HCT116 (cell line): ENCODE results near the gene PDP2. TPM values are rescaled to one million over a fixed set of nuclear protein-coding genes. Genes with fewer than 3 reads are reported as not detected.

Experiments used
- ATAC-seq: fragments of 200-7000 bp; cut with Tn5 transposase; 2 replicates; pipeline ENCODE4 v1.9.1; 2020; ENCODE audit warnings: mild to moderate bottlenecking, moderate library complexity
- BruUV-seq: library from RNA; stranded (reverse); fragments of 400-500 nt; replicated peaks from 2 replicates; lab custom pipeline; 2021; lab: Mats Ljungman, UMichigan
- CTCF ChIA-PET: fragments of 300-600 bp; sonication (Branson Sonifier 250); formaldehyde crosslinking; loops from one replicate; lab custom pipeline; 2021; ENCODE audit warnings: antibody characterized with exemption; lab: Charles Lee
- POLR2A ChIA-PET: fragments of 300-600, 350-600 bp; sonication (Branson Sonifier 250); formaldehyde crosslinking; loops from one replicate; lab custom pipeline; 2021; ENCODE audit warnings: antibody characterized with exemption; lab: Charles Lee
- RAD21 ChIA-PET, 2 experiments: fragments of 300-600 bp; sonication (Branson Sonifier 250); formaldehyde crosslinking; loops; one replicate each; lab custom pipeline; 2023; ENCODE audit warnings: low total read pairs in 2 of 2; ENCODE audit not compliant: uncharacterized antibody in 2 of 2, unreplicated experiment in 2 of 2, low non-redundant PET in 1 of 2; lab: Charles Lee
- DNase-seq: peaks from one replicate; pipeline ENCODE4 v3.0.0-alpha.2; 2010; ENCODE audit warnings: low read depth, low spot score
- H2AFZ ChIP-seq: fragments of 200-600 bp; shearing (Covaris generic), sonication (generic); 2 replicates; pipeline ENCODE4 v1.6.1; 2017; ENCODE audit warnings: low read depth, mixed run types, mixed read lengths, antibody characterized with exemption, low read length; ENCODE audit not compliant: poor library complexity, severe bottlenecking
- H3K27ac ChIP-seq: 2 replicates; pipeline ENCODE4 v1.5.1; 2012; ENCODE audit warnings: low read depth, low read length
- H3K27me3 ChIP-seq: fragments of 200-600 bp; sonication (generic); 2 replicates; pipeline ENCODE4 v1.6.1; 2016; ENCODE audit warnings: mixed run types, low read length, mixed read lengths; ENCODE audit not compliant: insufficient read depth
- H3K36me3 ChIP-seq, 2 experiments: fragments of 200-500 bp in 1 of 2; fragments of 200-600 bp in 1 of 2; sonication (Bioruptor generic) in 1 of 2; sonication (generic) in 1 of 2; 2 replicates each; pipeline versions ENCODE4 v1.5.1 to v1.6.1; 2014 to 2016; ENCODE audit warnings: low read length in 2 of 2, inconsistent platforms in 1 of 2, mixed read lengths in 1 of 2, mixed run types in 1 of 2; ENCODE audit not compliant: insufficient read depth in 2 of 2, control insufficient read depth in 1 of 2
- H3K4me1 ChIP-seq, 2 experiments: fragments of 200-600 bp in 1 of 2; sonication (generic) in 1 of 2; 2 replicates each; pipeline versions ENCODE4 v1.5.1 to v1.6.1; 2012 to 2017; ENCODE audit warnings: low read length in 2 of 2, inconsistent platforms in 1 of 2, mild to moderate bottlenecking in 1 of 2, mixed read lengths in 1 of 2, mixed run types in 1 of 2, moderate library complexity in 1 of 2; ENCODE audit not compliant: insufficient read depth in 2 of 2, control insufficient read depth in 1 of 2
- H3K4me2 ChIP-seq: fragments of 200-600 bp; sonication (generic); 2 replicates; pipeline ENCODE4 v1.6.1; 2017; ENCODE audit warnings: mixed run types, low read length, mixed read lengths
- H3K4me3 ChIP-seq, 2 experiments: fragments of 200-600 bp in 1 of 2; sonication (generic) in 1 of 2; replicated peaks in 1 of 2; 2 replicates each; pipeline ENCODE4 v1.5.1; 2011 to 2016; ENCODE audit warnings: low read length in 2 of 2, control low read depth in 1 of 2, low read depth in 1 of 2, mild to moderate bottlenecking in 1 of 2, mixed read lengths in 1 of 2, mixed run types in 1 of 2
- H3K79me2 ChIP-seq: fragments of 200-600 bp; sonication (generic); 2 replicates; pipeline ENCODE4 v1.6.1; 2017; ENCODE audit warnings: mild to moderate bottlenecking, mixed run types, low read length, moderate library complexity, mixed read lengths; ENCODE audit not compliant: insufficient read depth
- H3K9ac ChIP-seq: fragments of 200-600 bp; sonication (generic); 2 replicates; pipeline ENCODE4 v1.6.1; 2016; ENCODE audit warnings: low read length, mixed read lengths
- H3K9me2 ChIP-seq: fragments of 200-600 bp; sonication (generic), shearing (Covaris generic); 2 replicates; pipeline ENCODE4 v1.6.1; 2017; ENCODE audit warnings: mixed run types, mild to moderate bottlenecking, moderate library complexity; ENCODE audit not compliant: insufficient read depth
- H3K9me3 ChIP-seq, 2 experiments: fragments of 200-500 bp in 1 of 2; fragments of 200-600 bp in 1 of 2; sonication (Bioruptor generic) in 1 of 2; sonication (generic) in 1 of 2; 2 replicates each; pipeline ENCODE4 v1.6.1; 2014 to 2017; ENCODE audit warnings: low read length in 2 of 2, mixed read lengths in 2 of 2, inconsistent platforms in 1 of 2, low read depth in 1 of 2, mild to moderate bottlenecking in 1 of 2, mixed run types in 1 of 2, moderate library complexity in 1 of 2; ENCODE audit not compliant: control insufficient read depth in 1 of 2, insufficient read depth in 1 of 2
- H4K20me1 ChIP-seq: fragments of 200-600 bp; sonication (generic), shearing (Covaris generic); 2 replicates; pipeline ENCODE4 v1.6.1; 2017; ENCODE audit warnings: mixed run types, mild to moderate bottlenecking, moderate library complexity; ENCODE audit not compliant: insufficient read depth
- CBX3 ChIP-seq: IDR thresholded peaks from 2 replicates; pipeline ENCODE4 v1.6.1; 2012; ENCODE audit warnings: low read depth
- ELF1 ChIP-seq: IDR thresholded peaks from 2 replicates; pipeline ENCODE4 v1.6.1; 2012; ENCODE audit warnings: low read depth, borderline replicate concordance
- RAD21 ChIP-seq: IDR thresholded peaks from 2 replicates; pipeline ENCODE4 v1.6.1; 2012; ENCODE audit warnings: low read depth, mild to moderate bottlenecking
- intact Hi-C: fragments of 100-400 bp; cut with micrococcal nuclease; formaldehyde crosslinking; loops from 2 replicates; pipeline ENCODE4 v1.10.0; 2022
- total RNA-seq: library from RNA; stranded (reverse); gene quantifications from one replicate; pipeline ENCODE4 v1.2.1, GENCODE V29; 2021; ENCODE audit not compliant: unreplicated experiment
- TF ChIP-seq, protein P1 (sequence below): IDR thresholded peaks from 2 replicates; pipeline ENCODE4 v1.6.1; 2012; ENCODE audit warnings: low read depth

PDP2 gene
- total RNA-seq, 1 experiment from 2014 or later = 19.9 TPM

DNA sequence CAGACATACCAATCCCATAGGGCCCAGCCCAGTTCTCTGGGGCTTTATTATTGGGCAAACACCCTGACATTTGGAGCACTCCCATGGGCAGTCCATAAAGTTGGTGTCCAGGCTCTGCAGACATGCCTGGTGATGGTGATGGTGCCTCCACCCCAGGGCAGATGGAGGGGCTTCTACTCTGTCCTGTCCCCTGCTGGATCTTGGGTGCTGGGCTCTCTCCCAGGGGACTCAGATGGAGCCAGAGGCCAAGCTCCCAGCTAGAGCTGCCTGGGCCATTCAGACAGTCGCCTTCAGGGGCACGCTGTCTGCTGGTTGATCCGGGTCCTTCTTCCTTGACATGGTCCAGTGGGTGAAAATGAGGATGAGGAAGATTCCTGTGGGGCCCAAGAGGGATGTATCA is 27.8 kb downstream of the PDP2 start:
- Histone ChIP-seq H3K9ac (no peak overlapping the region), H2AFZ (no peak overlapping the region), H3K27me3 (no peaks in the 10 kb centered on the region), H3K4me2 (no peak overlapping the region), H3K79me2 (no peaks in the 10 kb centered on the region), H3K9me3 (no peaks in the 10 kb centered on the region), H3K9me2 (no peaks in the 10 kb centered on the region), H3K36me3 (no peaks in the 10 kb centered on the region), H4K20me1 (no peaks in the 10 kb centered on the region), H3K4me1 (peaks cover 10 to 25% of the 10 kb centered on the region in 2 experiments), H3K27ac (no peak overlapping the region), H3K4me3 (no peak overlapping the region)
- BruUV-seq = no TSS peak
- intact Hi-C loops = no loop called here
- DNase-seq (no peak), ATAC-seq (no peak)
- POLR2A ChIA-PET = no interaction called here
- CTCF ChIA-PET = no interaction called here
- RAD21 ChIA-PET = no interaction called here
- no peak for TF ChIP-seq RAD21
- TF ChIP-seq, protein P1, sequence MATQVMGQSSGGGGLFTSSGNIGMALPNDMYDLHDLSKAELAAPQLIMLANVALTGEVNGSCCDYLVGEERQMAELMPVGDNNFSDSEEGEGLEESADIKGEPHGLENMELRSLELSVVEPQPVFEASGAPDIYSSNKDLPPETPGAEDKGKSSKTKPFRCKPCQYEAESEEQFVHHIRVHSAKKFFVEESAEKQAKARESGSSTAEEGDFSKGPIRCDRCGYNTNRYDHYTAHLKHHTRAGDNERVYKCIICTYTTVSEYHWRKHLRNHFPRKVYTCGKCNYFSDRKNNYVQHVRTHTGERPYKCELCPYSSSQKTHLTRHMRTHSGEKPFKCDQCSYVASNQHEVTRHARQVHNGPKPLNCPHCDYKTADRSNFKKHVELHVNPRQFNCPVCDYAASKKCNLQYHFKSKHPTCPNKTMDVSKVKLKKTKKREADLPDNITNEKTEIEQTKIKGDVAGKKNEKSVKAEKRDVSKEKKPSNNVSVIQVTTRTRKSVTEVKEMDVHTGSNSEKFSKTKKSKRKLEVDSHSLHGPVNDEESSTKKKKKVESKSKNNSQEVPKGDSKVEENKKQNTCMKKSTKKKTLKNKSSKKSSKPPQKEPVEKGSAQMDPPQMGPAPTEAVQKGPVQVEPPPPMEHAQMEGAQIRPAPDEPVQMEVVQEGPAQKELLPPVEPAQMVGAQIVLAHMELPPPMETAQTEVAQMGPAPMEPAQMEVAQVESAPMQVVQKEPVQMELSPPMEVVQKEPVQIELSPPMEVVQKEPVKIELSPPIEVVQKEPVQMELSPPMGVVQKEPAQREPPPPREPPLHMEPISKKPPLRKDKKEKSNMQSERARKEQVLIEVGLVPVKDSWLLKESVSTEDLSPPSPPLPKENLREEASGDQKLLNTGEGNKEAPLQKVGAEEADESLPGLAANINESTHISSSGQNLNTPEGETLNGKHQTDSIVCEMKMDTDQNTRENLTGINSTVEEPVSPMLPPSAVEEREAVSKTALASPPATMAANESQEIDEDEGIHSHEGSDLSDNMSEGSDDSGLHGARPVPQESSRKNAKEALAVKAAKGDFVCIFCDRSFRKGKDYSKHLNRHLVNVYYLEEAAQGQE = no peak
- TF ChIP-seq CBX3 = no peak
- no peak for TF ChIP-seq ELF1
